Esophagus mucosa (tissue), 1 donor: ENCODE results near the gene MCM3AP. TPM values are rescaled to one million over a fixed set of nuclear protein-coding genes. Genes with fewer than 3 reads are reported as not detected.
"Not testable (repeated sequence)": the region's sequence is repeated elsewhere in the genome, so short reads cannot be mapped to it uniquely, and the experiment has no call there.

Source experiments
- ATAC-seq: fragments of 200-7000 bp; cut with Tn5 transposase; one replicate; pipeline ENCODE4 v1.9.1; 2020
- total RNA-seq: library from RNA; stranded (reverse); gene quantifications from one replicate; pipeline ENCODE4 v1.2.4, GENCODE V29; 2023
- donor health status: DM: yes; HTN: yes; CAD: no.

The MCM3AP gene
- total RNA-seq, 1 donor from 2014 or later = 53.6 TPM

GRCh38 chr21:46200877-46201803 lies 84.3 kb downstream of the MCM3AP start:
- not testable (repeated sequence) for ATAC-seq

GRCh38 chr21:46199436-46200373 lies 85.7 kb downstream of the MCM3AP start:
- ATAC-seq = no peak

GRCh38 chr21:46196733-46197132 lies 88.7 kb downstream of the MCM3AP start:
- ATAC-seq = peak; percentile 16

GRCh38 chr21:46195595-46196195 lies 89.7 kb downstream of the MCM3AP start:
- no peak for ATAC-seq

GRCh38 chr21:46194374-46195334 lies 90.8 kb downstream of the MCM3AP start:
- ATAC-seq = no peak

GRCh38 chr21:46193829-46194373 lies 91.5 kb downstream of the MCM3AP start:
- ATAC-seq = no peak

GRCh38 chr21:46191686-46192575 lies 93.5 kb downstream of the MCM3AP start:
- no peak for ATAC-seq

GRCh38 chr21:46191257-46191685 lies 94.1 kb downstream of the MCM3AP start:
- ATAC-seq = peak; percentile 41

- ATAC-seq = peak; percentile 15
Observed at GRCh38 chr21:46190491-46191131, 94.8 kb downstream of the MCM3AP start.

- ATAC-seq = peak; percentile 8
Observed at GRCh38 chr21:46189959-46190490, 95.4 kb downstream of the MCM3AP start.

GRCh38 chr21:46189213-46189958 lies 96.0 kb downstream of the MCM3AP start:
- ATAC-seq = peak; percentile 27

GRCh38 chr21:46188226-46189212 lies 96.9 kb downstream of the MCM3AP start:
- peak; percentile 39 for ATAC-seq

GRCh38 chr21:46187814-46188213 lies 97.6 kb downstream of the MCM3AP start:
- no peak for ATAC-seq

GRCh38 chr21:46187261-46187660 lies 98.2 kb downstream of the MCM3AP start:
- no peak for ATAC-seq

GRCh38 chr21:46185716-46186115 lies 99.7 kb downstream of the MCM3AP start:
- no peak for ATAC-seq
